Mesendoderm (in vitro differentiated cells): Measurements from ENCODE around the gene NPDC1.

ENCODE experiments used
- DNase-seq: peaks from one replicate; pipeline ENCODE4 v3.0.0; 2013
- H2AK5ac ChIP-seq: 2 replicates; pipeline ENCODE4 v1.6.1; 2013; ENCODE audit warnings: low read length, inconsistent platforms
- H2BK120ac ChIP-seq: 2 replicates; pipeline ENCODE4 v1.6.1; 2013; ENCODE audit warnings: low read depth, mild to moderate bottlenecking, low read length, moderate library complexity, mixed read lengths
- H2BK15ac ChIP-seq: replicated peaks from 2 replicates; pipeline ENCODE4 v1.6.1; 2013; ENCODE audit warnings: low read depth, mild to moderate bottlenecking, moderate library complexity
- H2BK5ac ChIP-seq: 2 replicates; pipeline ENCODE4 v1.6.1; 2013; ENCODE audit warnings: low read length, inconsistent platforms
- H3K18ac ChIP-seq: 2 replicates; pipeline ENCODE4 v1.6.1; 2013; ENCODE audit warnings: mild to moderate bottlenecking, low read length, mixed read lengths
- H3K23ac ChIP-seq: one replicate; pipeline ENCODE4 v1.6.1; 2013; ENCODE audit warnings: low read length
- H3K27ac ChIP-seq: 2 replicates; pipeline ENCODE4 v1.5.1; 2013; ENCODE audit warnings: low read depth, mild to moderate bottlenecking, inconsistent platforms, low read length, moderate library complexity
- H3K27me3 ChIP-seq: 2 replicates; pipeline ENCODE4 v1.6.1; 2013; ENCODE audit warnings: low read length, control low read depth, mild to moderate bottlenecking, inconsistent platforms; ENCODE audit not compliant: insufficient read depth, poor library complexity
- H3K36me3 ChIP-seq: 2 replicates; pipeline ENCODE4 v1.6.1; 2013; ENCODE audit warnings: low read length, inconsistent platforms; ENCODE audit not compliant: control insufficient read depth, insufficient read depth
- H3K4ac ChIP-seq: one replicate; pipeline ENCODE4 v1.6.1; 2013; ENCODE audit warnings: low read depth, mild to moderate bottlenecking, low read length, moderate library complexity
- H3K4me1 ChIP-seq: 2 replicates; pipeline ENCODE4 v1.6.1; 2013; ENCODE audit warnings: low read depth, low read length, inconsistent platforms; ENCODE audit not compliant: control insufficient read depth
- H3K4me2 ChIP-seq: 2 replicates; pipeline ENCODE4 v1.6.1; 2013; ENCODE audit warnings: low read length
- H3K4me3 ChIP-seq: 2 replicates; pipeline ENCODE4 v1.5.1; 2013; ENCODE audit warnings: mild to moderate bottlenecking, low read length
- H3K56ac ChIP-seq: one replicate; pipeline ENCODE4 v1.6.1; 2013; ENCODE audit warnings: low read length
- H3K79me1 ChIP-seq: 2 replicates; pipeline ENCODE4 v1.6.1; 2013; ENCODE audit warnings: low read length, inconsistent platforms
- H3K79me2 ChIP-seq: 2 replicates; pipeline ENCODE4 v1.6.1; 2013; ENCODE audit warnings: mild to moderate bottlenecking, low read length; ENCODE audit not compliant: control insufficient read depth, insufficient read depth
- H3K9ac ChIP-seq: 2 replicates; pipeline ENCODE4 v1.6.1; 2013; ENCODE audit warnings: low read length, inconsistent platforms
- H4K5ac ChIP-seq: one replicate; pipeline ENCODE4 v1.6.1; 2013; ENCODE audit warnings: low read length
- H4K8ac ChIP-seq: one replicate; pipeline ENCODE4 v1.6.1; 2013; ENCODE audit warnings: low read depth, mild to moderate bottlenecking, control low read depth, low read length, moderate library complexity
- WGBS: extraction: QIAGEN DNeasy Blood & Tissue Kit; methylation state at CpG from one replicate; pipeline ENCODE4 v1.1.7; 2013; ENCODE audit warnings: low lambda C conversion rate, missing lambda C conversion rate; ENCODE audit not compliant: insufficient coverage; ENCODE audit errors: extremely low coverage; 5-methylcytosine and 5-hydroxymethylcytosine counted together

Gene NPDC1

DNA sequence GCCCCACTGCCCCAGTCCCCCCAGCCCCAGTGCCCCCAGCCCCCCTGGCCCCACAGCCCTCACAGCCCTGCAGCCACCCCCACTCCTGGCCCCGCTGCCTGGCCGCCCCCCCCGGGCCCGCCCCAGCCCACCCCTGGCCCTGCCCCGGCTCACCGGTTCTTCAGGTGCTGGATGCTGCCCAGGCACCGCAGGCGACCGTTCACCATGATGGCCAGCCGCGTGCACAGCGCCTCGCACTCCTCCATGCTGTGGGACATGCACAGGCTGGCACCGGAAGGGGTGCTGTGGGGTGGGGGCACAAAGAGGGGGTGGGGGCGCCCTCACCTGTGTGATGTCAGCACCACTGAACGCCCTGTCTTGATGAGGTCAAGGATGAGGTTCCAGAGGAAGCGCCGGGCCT lies 36.8 kb downstream of the NPDC1 start:
- no peak overlapping the region for H2BK120ac ChIP-seq
- H2BK15ac ChIP-seq = no peak overlapping the region
- no peaks in the 10 kb centered on the region for H3K79me1 ChIP-seq
- no peak overlapping the region for H3K9ac ChIP-seq
- H2AK5ac ChIP-seq = no peak overlapping the region
- H3K23ac ChIP-seq = no peak overlapping the region
- no peak overlapping the region for H2BK5ac ChIP-seq
- no peak overlapping the region for H3K18ac ChIP-seq
- H3K36me3 ChIP-seq = no peaks in the 10 kb centered on the region
- H3K56ac ChIP-seq = no peak overlapping the region
- H3K27me3 ChIP-seq = no peaks in the 10 kb centered on the region
- no peak overlapping the region for H3K4me3 ChIP-seq
- H3K4ac ChIP-seq = no peak overlapping the region
- no peak overlapping the region for H4K5ac ChIP-seq
- H3K4me2 ChIP-seq = no peak overlapping the region
- DNase-seq = no peak
- H3K4me1 ChIP-seq = no peaks in the 10 kb centered on the region
- H3K27ac ChIP-seq = no peak overlapping the region
- no peaks in the 10 kb centered on the region for H3K79me2 ChIP-seq
- no CpG with 5 or more reads among the region's 18 CpGs for WGBS
- H4K8ac ChIP-seq = no peak overlapping the region

DNA sequence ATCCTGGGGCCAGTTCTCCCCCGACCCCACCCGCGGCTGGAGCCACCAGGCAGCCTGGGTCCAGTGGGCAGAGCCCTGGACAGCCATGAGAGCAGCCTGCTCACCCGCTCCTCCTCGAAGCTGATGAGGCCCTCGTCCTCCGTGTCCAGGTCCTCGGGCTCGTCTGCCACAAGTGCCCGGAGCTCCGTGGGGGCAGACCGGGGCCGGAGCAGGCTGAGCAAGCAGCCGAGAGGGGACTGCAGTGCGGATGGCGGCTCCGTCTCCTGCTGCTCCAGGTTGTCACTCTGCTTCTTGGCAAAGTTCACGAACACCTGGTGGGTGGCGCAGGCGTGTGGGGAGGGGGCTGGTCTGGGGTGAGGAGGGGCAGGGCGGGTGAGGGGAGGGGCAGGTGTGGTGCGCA lies 37.7 kb downstream of the NPDC1 start:
- no peak overlapping the region for H2BK5ac ChIP-seq
- H4K8ac ChIP-seq = no peak overlapping the region
- no CpG with 5 or more reads among the region's 22 CpGs for WGBS
- no peak overlapping the region for H3K4me3 ChIP-seq
- no peaks in the 10 kb centered on the region for H3K79me1 ChIP-seq
- H2BK120ac ChIP-seq = no peak overlapping the region
- DNase-seq = no peak
- H3K4me1 ChIP-seq = no peaks in the 10 kb centered on the region
- H3K4ac ChIP-seq = no peak overlapping the region
- H3K9ac ChIP-seq = no peak overlapping the region
- H3K79me2 ChIP-seq = no peaks in the 10 kb centered on the region
- no peak overlapping the region for H3K56ac ChIP-seq
- no peaks in the 10 kb centered on the region for H3K36me3 ChIP-seq
- no peak overlapping the region for H4K5ac ChIP-seq
- no peak overlapping the region for H3K4me2 ChIP-seq
- no peak overlapping the region for H2BK15ac ChIP-seq
- no peaks in the 10 kb centered on the region for H3K27me3 ChIP-seq
- no peak overlapping the region for H2AK5ac ChIP-seq
- H3K18ac ChIP-seq = no peak overlapping the region
- H3K27ac ChIP-seq = no peak overlapping the region
- no peak overlapping the region for H3K23ac ChIP-seq

DNA sequence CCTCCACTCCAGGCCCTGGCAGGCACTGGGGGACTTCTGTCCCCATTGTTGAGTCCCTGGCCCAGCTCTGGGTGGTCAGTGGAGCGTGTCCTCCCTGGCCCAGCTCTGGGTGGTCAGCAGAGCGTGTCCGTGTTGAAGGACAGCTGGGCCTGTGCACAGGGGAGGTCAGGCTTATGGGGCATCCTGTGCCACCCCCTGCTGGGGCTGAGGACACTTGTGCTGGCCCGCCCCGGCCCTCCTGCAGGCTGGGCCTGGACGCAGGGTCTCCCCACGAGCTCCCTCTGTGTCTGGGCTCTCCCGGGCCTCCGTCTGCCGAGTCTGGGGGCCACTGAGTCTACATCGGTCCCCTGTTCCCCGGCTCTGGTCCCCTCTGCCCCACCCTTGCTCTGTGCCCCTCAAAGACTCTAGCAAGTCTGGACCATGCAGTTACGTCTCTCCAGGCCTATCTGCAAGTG lies 38.1 kb downstream of the NPDC1 start:
- Histone ChIP-seq H3K4me1 (no peaks in the 10 kb centered on the region), H3K27ac (no peak overlapping the region), H3K4me2 (no peak overlapping the region), H3K79me2 (no peaks in the 10 kb centered on the region), H3K79me1 (no peaks in the 10 kb centered on the region), H3K27me3 (no peaks in the 10 kb centered on the region), H3K9ac (no peak overlapping the region), H3K18ac (no peak overlapping the region), H2BK15ac (no peak overlapping the region), H3K4ac (no peak overlapping the region), H3K23ac (no peak overlapping the region), H4K5ac (no peak overlapping the region), H2BK120ac (no peak overlapping the region), H3K4me3 (no peak overlapping the region), H3K36me3 (no peaks in the 10 kb centered on the region), H3K56ac (no peak overlapping the region), H2BK5ac (no peak overlapping the region), H2AK5ac (no peak overlapping the region), H4K8ac (no peak overlapping the region)
- no peak for DNase-seq
- WGBS = no CpG with 5 or more reads among the region's 13 CpGs

DNA sequence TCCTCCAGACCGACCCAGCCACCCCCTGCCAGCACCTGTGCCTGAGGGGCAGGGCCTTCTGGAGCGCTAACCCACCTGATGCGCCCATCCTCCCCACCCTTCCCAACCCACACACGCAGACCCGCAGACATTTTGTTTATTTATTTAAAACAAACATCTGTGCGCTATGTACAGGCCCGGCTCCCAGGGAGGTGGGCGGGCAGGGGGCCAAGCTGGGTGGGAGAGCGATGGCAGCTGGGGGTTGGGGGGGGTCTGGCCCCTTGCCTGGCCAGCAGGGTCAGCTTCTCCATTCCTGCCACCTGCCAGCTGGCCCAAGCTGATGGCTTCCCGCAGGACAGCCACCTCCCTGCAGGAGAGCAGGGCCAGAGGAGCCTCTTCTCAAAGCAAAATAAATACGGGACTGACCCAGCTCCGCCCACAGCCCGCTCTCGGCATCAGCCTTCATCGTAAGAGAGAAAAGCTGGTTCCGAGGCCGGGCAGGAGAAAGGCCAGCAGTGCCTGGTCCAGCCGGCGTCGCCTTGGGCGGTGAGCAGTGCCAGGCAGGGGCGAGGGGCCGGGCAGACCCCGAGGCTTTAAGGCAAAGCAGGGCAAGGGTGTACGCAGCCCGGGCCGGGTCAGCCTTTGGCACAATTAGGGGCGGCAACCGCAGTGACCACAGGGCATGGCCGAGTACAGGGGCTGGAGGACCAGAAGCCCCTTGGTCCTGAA lies 38.7 kb downstream of the NPDC1 start:
- Histone ChIP-seq H3K9ac (no peak overlapping the region), H3K36me3 (no peaks in the 10 kb centered on the region), H2BK15ac (no peak overlapping the region), H3K4me1 (no peaks in the 10 kb centered on the region), H3K79me2 (no peaks in the 10 kb centered on the region), H3K79me1 (no peaks in the 10 kb centered on the region), H3K56ac (no peak overlapping the region), H4K5ac (no peak overlapping the region), H2BK120ac (no peak overlapping the region), H2BK5ac (no peak overlapping the region), H4K8ac (no peak overlapping the region), H3K4ac (no peak overlapping the region), H3K27ac (no peak overlapping the region), H3K27me3 (no peaks in the 10 kb centered on the region), H3K23ac (no peak overlapping the region), H3K4me3 (no peak overlapping the region), H3K18ac (no peak overlapping the region), H2AK5ac (no peak overlapping the region), H3K4me2 (no peak overlapping the region)
- no CpG with 5 or more reads among the region's 30 CpGs for WGBS
- DNase-seq = no peak

DNA sequence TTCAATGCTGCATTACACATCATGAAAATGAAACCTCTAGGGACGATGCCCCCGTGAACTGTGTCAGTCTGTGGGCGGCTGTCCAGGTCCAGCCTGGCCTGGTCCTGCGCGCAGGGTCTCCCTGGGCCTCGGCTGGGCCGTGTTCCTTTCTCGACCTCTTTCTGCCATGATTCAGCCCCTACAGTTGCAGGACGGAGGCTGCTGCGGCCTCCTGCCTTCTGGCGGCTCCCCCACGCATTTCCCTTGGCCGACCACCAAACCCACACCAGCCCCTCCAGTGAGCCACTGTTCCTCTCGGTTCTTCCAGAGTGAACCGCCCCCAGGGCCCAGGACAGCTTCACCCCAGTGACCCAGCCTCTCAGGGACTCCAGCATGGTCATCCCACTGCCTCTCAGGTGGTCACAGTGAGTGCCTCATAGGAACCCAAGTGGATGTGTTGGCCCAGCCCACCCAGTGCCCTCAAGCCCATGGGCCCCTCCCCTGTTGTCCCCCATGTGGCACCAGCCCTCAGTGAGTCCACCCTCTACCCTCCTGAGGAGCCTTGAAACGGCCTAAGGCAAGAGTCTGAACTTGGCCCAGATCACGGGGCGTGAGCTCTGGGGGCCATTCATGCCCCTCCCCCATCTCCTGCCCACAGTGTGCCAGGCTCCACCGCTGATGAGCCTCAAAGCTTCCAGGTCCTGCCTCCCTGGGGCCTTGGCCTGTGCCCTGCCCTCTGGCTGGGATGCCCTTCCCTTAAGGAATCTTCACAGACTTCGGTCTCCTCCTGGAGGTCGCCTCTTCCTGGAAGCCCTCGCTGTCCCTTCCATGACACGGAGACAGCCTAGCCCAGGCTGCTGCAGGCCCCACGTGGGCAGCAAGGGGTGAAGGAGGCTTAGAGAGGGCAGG lies 39.6 kb downstream of the NPDC1 start:
- Histone ChIP-seq H3K56ac (no peak overlapping the region), H2BK120ac (no peak overlapping the region), H2BK5ac (no peak overlapping the region), H3K18ac (no peak overlapping the region), H4K8ac (no peak overlapping the region), H3K79me1 (no peaks in the 10 kb centered on the region), H2AK5ac (no peak overlapping the region), H3K4ac (no peak overlapping the region), H3K36me3 (no peaks in the 10 kb centered on the region), H3K79me2 (no peaks in the 10 kb centered on the region), H2BK15ac (no peak overlapping the region), H3K27me3 (no peaks in the 10 kb centered on the region), H3K4me2 (no peak overlapping the region), H3K4me1 (no peaks in the 10 kb centered on the region), H3K9ac (no peak overlapping the region), H3K4me3 (no peak overlapping the region), H3K27ac (no peak overlapping the region), H4K5ac (no peak overlapping the region), H3K23ac (no peak overlapping the region)
- DNase-seq = no peak
- WGBS = no CpG with 5 or more reads among the region's 24 CpGs
